GM23338 (cell line): ENCODE results near the gene MEF2A.

Experiments used
- CREB1 ChIP-seq: fragments of 250-450 bp; sonication (Bioruptor Pico); IDR thresholded peaks from 2 replicates; pipeline ENCODE4 v1.5.0; 2020; ENCODE audit warnings: low read depth, mild to moderate bottlenecking, moderate library complexity
- EZH2 ChIP-seq: fragments of 200-600 bp; sonication (generic); IDR thresholded peaks from one replicate; pipeline ENCODE4 v1.8.0; 2017; ENCODE audit warnings: antibody characterized with exemption, mild to moderate bottlenecking, low read depth; ENCODE audit not compliant: unreplicated experiment
- POLR2AphosphoS5 ChIP-seq: IDR thresholded peaks from 2 replicates; pipeline ENCODE4 v1.6.1; 2016; ENCODE audit warnings: antibody characterized with exemption, low read depth
- ZNF331 ChIP-seq: fragments of 250-450 bp; sonication (Bioruptor Pico); IDR thresholded peaks from 2 replicates; pipeline ENCODE4 v1.5.0; 2020; ENCODE audit warnings: low read depth, mild to moderate bottlenecking, moderate library complexity
- TF ChIP-seq, protein P1 (sequence below): IDR thresholded peaks from one replicate; pipeline ENCODE4 v1.6.1; 2018; ENCODE audit warnings: antibody characterized with exemption; ENCODE audit not compliant: unreplicated experiment
- TF ChIP-seq, protein P2 (sequence below), 2 experiments: fragments of 200-600 bp in 1 of 2; sonication (generic) in 1 of 2; conservative IDR thresholded peaks; 2 replicates each; pipeline versions ENCODE4 v1.5.1 to v1.6.1; 2016 to 2017; ENCODE audit warnings: antibody characterized with exemption in 2 of 2, low read depth in 2 of 2, mild to moderate bottlenecking in 2 of 2, moderate library complexity in 1 of 2

DNA sequence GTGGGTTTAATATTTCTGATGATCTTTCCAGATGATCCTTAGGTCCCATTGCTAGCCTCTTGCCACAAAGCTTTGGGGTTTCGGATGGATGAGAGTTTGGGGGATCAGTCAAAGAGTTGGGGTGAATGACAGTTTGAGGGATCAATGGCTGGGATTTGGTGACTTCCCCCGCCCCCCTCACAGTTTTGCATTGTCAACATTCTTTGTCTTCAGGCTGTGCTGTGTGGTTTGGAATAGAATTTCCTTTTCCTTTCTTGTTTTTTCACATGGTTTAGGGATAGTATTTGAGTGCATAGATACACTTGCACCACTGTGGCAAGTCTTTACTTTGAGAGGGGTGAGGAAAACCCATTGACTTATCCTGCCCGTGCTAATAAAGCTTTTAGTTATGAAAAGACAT, 14.3 kb downstream of the MEF2A start:
- TF ChIP-seq, protein P1, sequence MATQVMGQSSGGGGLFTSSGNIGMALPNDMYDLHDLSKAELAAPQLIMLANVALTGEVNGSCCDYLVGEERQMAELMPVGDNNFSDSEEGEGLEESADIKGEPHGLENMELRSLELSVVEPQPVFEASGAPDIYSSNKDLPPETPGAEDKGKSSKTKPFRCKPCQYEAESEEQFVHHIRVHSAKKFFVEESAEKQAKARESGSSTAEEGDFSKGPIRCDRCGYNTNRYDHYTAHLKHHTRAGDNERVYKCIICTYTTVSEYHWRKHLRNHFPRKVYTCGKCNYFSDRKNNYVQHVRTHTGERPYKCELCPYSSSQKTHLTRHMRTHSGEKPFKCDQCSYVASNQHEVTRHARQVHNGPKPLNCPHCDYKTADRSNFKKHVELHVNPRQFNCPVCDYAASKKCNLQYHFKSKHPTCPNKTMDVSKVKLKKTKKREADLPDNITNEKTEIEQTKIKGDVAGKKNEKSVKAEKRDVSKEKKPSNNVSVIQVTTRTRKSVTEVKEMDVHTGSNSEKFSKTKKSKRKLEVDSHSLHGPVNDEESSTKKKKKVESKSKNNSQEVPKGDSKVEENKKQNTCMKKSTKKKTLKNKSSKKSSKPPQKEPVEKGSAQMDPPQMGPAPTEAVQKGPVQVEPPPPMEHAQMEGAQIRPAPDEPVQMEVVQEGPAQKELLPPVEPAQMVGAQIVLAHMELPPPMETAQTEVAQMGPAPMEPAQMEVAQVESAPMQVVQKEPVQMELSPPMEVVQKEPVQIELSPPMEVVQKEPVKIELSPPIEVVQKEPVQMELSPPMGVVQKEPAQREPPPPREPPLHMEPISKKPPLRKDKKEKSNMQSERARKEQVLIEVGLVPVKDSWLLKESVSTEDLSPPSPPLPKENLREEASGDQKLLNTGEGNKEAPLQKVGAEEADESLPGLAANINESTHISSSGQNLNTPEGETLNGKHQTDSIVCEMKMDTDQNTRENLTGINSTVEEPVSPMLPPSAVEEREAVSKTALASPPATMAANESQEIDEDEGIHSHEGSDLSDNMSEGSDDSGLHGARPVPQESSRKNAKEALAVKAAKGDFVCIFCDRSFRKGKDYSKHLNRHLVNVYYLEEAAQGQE, result no peak
- TF ChIP-seq, protein P2, sequence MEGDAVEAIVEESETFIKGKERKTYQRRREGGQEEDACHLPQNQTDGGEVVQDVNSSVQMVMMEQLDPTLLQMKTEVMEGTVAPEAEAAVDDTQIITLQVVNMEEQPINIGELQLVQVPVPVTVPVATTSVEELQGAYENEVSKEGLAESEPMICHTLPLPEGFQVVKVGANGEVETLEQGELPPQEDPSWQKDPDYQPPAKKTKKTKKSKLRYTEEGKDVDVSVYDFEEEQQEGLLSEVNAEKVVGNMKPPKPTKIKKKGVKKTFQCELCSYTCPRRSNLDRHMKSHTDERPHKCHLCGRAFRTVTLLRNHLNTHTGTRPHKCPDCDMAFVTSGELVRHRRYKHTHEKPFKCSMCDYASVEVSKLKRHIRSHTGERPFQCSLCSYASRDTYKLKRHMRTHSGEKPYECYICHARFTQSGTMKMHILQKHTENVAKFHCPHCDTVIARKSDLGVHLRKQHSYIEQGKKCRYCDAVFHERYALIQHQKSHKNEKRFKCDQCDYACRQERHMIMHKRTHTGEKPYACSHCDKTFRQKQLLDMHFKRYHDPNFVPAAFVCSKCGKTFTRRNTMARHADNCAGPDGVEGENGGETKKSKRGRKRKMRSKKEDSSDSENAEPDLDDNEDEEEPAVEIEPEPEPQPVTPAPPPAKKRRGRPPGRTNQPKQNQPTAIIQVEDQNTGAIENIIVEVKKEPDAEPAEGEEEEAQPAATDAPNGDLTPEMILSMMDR (conservative IDR thresholded peaks at IDR 0.05; ENCODE audit: low read depth in 2 of 2), result no peak
- TF ChIP-seq EZH2 (no peak), ZNF331 (no peak), CREB1 (CRISPR knock-in tag) (no peak), POLR2AphosphoS5 (no peak)
